GM12865 (cell line): Measurements from ENCODE around the gene HDGFL2.
A peak's percentile ranks its signal among the peaks of the same experiment; 100 is the strongest.

Experiments used
- DNase-seq: peaks from one replicate; pipeline ENCODE4 v3.0.0; 2010; ENCODE audit warnings: low read depth
- H3K4me3 ChIP-seq: 2 replicates; pipeline ENCODE4 v1.5.1; 2011; ENCODE audit warnings: mild to moderate bottlenecking, low read depth, low read length, control low read depth
- TF ChIP-seq, protein P1 (sequence below): IDR thresholded peaks from 2 replicates; pipeline ENCODE4 v1.5.1; 2011; ENCODE audit warnings: low read length, control low read depth, low read depth, inconsistent platforms; ENCODE audit not compliant: insufficient read depth; ENCODE audit errors: missing control alignments

HDGFL2 gene

DNA sequence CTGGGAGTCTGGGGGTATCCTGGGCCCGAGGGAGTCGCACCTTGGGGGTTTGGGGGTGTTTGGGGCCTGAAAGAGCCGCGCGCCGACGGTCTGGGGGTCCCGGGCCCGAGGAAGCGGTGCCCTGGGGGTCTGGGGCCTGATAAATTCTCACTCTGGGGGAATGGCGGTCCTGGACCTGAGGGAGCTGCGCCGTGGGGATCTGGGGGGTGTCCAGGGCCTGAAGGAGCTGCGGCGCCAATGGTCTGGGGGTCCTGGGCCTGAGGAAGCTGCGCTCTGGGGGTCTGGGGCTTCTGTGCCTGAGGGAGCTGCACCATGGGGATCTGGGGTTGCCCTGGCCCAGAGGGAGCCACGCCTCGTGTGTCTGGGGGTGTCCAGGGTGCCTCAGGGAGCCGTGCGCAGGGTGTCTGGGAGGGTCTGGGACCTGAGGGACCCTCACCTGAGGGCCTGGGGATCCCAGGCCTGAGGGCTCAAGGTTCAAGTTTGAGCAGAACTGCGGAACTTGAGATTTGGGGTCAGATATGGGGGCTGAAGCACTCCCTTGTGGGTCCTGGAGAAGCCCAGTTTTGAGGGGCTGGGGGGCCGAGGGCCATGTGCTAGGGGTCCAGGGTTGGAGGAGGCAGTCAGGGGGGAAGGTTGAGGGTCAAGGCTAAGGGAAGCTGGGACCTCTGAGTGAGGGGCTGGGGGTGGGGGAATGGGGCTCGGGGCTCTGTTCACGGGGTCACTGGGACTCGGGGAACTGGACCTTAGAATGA lies 1.1 kb downstream of the HDGFL2 start:
- TF ChIP-seq, protein P1, sequence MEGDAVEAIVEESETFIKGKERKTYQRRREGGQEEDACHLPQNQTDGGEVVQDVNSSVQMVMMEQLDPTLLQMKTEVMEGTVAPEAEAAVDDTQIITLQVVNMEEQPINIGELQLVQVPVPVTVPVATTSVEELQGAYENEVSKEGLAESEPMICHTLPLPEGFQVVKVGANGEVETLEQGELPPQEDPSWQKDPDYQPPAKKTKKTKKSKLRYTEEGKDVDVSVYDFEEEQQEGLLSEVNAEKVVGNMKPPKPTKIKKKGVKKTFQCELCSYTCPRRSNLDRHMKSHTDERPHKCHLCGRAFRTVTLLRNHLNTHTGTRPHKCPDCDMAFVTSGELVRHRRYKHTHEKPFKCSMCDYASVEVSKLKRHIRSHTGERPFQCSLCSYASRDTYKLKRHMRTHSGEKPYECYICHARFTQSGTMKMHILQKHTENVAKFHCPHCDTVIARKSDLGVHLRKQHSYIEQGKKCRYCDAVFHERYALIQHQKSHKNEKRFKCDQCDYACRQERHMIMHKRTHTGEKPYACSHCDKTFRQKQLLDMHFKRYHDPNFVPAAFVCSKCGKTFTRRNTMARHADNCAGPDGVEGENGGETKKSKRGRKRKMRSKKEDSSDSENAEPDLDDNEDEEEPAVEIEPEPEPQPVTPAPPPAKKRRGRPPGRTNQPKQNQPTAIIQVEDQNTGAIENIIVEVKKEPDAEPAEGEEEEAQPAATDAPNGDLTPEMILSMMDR, result no peak
- H3K4me3 ChIP-seq, result peak overlapping the region; percentile 91
- DNase-seq, result no peak

DNA sequence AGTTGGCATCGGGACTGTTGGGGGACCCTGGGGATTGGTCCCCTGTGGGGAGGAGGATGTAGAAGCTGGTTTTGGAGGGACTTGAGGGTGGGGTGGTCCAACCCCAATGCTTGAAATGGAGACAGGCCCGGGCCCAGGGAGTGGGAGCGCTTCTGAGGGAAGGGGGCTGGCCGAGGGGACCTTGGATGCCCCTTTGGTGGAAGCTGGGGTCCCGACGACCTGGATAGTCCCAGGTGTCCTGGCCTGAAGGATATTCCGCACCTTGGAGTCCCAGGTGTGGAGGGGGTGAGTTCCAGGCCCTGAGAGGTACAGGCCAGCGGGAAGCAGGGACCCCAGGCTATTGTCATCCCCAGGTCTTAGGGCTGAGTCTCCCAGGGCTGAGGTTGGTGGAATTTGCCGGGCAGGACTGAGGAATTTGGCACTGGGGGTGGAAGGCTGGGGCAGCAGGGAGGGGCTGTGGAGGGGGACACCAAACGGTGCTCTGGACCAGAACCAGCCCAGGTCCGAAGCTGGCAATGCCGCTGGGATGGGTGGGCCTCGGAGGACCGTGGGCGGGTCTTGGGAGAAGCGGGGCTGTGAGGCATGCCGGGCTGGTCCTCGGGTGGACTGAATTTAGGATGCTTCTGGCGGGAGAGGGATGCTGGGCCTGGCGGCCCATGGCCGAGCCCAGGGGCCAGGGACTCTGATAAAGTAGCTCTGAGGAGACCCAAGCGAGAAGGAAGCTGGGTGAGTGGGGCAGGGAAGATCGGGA lies 1.8 kb downstream of the HDGFL2 start:
- TF ChIP-seq, protein P1, result no peak
- DNase-seq, result no peak
- H3K4me3 ChIP-seq, result peak overlapping the region; percentile 91

DNA sequence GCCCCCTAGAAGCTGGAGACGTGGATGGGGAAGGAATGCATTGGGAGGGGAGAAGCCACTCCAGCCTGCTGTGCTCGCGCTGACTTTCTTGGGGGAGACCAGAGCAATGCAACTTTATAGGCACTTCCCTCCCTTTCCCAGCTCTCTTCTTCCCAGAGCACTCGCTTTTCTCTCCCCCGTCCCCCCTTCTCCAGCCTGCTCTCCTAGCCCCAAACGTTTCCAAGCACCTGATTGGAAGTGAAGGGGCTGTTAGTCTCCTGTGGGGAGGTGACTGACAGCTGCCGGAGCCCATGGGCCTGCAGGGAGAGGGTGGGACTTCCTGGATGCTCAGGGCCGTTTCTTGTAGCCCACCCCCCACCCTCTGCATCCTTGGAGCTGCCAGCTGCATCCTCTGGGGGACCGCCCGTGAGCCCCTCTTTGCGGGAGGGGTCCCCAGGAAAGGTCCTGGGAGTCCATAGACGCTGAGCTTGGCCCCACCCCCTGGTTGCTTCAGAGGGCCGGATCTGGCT lies 2.5 kb downstream of the HDGFL2 start:
- DNase-seq, result peak; percentile 68
- peak overlapping the region; percentile 91 for H3K4me3 ChIP-seq
- TF ChIP-seq, protein P1, result no peak

DNA sequence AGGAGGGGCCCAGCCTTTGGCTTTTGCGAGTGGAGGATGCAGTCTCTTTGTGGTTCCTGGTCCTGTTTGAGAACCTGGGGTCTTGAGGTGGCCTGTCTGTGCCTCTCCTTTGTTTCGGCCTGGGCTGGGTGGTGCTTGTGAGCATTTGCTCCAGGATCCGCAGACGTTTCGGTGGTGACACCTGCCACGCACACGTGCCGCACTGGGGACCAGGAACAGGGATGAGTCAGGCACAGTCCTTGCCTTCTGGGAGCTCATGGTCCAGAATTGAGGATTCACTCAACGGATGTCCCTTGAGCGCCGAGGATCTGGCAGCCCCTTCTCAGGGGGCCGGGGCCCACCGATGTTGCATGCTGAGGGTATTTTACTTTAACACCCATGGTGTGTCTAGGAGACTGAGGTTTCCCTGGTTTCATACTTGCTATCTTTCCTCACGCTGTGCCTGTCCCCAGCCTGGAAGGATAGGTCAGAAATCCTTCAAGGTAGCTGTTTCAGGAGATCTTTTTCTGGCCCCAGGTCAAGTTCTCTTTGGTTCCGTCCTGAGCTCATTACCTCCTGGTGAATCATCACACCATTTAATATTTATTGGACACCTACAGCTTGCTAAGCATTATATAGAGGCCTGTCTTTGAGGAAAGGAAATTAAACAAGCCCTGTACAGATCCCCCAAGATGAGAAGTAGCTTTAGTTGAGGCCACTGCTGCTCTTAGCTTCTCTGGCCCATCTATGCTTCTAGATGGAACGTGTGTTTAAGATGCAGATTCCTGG lies 5.1 kb downstream of the HDGFL2 start:
- no peak for DNase-seq
- H3K4me3 ChIP-seq, result no peak overlapping the region
- TF ChIP-seq, protein P1, result no peak

DNA sequence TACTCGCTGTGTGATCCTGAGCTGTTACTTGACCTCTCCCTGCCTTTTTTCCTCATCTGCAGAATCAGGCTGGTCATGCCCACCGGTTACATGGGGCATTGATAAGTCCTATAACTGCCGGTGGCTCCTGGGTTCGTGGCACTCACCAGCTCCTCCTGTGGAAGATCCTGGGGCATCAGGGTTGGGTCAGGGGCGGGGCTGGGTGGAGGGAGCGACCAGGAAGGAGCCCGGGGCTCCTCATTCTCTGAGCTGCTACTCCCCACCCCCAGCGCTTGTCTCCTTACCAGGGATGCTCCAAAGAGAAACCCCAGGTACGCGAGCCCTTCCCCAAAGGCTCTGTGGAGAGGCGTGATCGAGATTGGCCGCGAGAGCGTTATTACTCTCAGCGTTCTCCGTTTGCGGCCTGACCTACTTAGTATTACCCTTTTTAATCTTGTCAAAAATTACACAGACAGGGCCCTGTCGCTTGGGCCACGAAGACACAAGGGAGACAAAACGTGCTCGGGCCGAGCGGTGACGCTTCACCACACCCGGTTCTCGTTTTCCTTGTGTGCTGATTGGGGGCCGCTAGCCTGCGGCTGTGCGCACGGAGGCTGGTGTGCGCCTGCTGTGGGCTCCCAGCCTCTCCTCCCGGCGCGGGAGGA lies 10.7 kb downstream of the HDGFL2 start:
- no peak overlapping the region for H3K4me3 ChIP-seq
- DNase-seq, result no peak
- TF ChIP-seq, protein P1, result no peak

DNA sequence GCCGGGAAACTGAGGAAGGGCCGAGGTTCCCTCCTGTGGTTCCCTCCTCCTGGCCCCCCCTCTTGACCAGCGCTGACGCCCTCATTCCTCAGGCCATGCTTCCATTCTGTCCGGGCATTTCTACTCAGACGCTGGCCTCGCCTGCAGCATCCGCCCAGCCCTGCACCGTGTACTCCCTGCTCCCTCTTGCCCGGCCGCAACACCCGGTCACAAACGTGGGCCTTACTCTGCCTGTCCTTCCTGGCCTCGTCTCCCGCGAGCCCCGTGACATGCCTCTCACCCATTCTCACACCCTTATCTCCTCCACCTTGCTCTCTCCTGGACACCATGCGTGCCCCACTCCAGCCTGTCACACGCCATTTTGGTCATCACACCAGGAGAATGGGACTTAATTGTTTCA lies 11.3 kb downstream of the HDGFL2 start:
- TF ChIP-seq, protein P1, result no peak
- no peak for DNase-seq
- no peak overlapping the region for H3K4me3 ChIP-seq
